ENCODE data around the gene SLC4A5. TPM values are rescaled to one million over a fixed set of nuclear protein-coding genes. Genes with fewer than 3 reads are reported as not detected.

The SLC4A5 gene
- total RNA-seq, 4 donors from 2014 or later = 2.2 to 8.7 (median 5.1) TPM

DNA sequence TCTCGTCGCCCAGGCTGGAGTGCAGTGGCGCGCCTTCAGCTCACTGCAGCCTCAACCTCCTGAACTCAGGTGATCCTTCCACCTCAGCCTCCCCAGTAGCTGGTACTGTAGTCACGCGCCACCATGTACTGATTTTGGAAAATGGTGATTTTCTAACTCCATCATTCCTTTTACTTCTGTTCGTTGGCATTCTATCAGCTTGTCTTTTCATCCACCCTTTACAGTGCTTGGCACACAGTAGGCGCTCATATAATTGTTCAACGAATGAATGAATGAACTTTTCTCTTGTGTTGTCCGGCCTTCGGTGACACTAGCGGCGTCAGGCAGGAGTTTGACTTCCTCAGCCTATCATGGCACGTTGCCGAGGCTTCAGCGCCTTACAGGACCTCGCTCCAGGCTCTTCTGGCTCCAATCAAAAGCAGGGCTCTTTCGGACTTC, 145.2 kb downstream of the SLC4A5 start:
- TF ChIP-seq, protein P1, sequence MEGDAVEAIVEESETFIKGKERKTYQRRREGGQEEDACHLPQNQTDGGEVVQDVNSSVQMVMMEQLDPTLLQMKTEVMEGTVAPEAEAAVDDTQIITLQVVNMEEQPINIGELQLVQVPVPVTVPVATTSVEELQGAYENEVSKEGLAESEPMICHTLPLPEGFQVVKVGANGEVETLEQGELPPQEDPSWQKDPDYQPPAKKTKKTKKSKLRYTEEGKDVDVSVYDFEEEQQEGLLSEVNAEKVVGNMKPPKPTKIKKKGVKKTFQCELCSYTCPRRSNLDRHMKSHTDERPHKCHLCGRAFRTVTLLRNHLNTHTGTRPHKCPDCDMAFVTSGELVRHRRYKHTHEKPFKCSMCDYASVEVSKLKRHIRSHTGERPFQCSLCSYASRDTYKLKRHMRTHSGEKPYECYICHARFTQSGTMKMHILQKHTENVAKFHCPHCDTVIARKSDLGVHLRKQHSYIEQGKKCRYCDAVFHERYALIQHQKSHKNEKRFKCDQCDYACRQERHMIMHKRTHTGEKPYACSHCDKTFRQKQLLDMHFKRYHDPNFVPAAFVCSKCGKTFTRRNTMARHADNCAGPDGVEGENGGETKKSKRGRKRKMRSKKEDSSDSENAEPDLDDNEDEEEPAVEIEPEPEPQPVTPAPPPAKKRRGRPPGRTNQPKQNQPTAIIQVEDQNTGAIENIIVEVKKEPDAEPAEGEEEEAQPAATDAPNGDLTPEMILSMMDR (IDR thresholded peaks at IDR 0.05; ENCODE audit: low read depth) = no peak

DNA sequence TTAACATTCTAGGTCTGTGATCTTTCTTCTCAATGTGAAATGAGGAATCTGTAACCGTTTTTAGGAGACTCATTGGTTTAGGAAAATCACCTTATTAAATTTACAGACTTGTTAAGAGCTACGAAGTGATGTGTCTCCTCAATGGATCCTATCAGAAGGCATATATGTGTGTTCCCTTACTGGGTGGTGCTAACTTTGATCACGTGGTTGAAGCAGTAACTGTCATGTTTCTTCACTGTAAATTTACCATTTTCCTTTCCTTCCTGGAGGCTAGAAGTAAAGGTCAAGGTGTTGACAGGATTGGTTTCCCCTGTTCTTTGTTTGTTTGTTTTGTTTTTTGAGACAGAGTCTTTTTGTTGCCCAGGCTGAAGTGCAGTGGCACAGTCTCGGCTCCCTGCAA, 146.2 kb downstream of the SLC4A5 start:
- TF ChIP-seq, protein P1 (IDR thresholded peaks at IDR 0.05; ENCODE audit: low read depth) = no peak

DNA sequence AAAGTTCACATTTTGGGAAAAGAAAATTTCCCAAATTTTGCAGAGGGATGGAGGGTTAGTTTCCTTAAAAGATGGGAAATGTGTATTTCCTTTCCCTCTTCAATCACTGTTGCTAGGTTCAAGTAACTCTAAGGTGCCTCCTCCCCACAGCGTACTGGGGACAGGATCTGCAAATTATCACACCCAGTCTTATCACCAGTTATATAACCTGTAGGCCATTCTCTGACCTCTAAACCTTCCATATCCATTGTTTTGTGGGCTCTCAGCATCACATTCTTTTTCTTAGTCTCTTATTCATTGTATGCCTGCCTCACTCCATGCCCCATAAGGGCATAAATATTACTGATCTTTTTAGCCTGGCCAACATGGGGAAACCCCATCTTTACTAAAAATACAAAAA, 148.4 kb downstream of the SLC4A5 start:
- TF ChIP-seq, protein P1 (IDR thresholded peaks at IDR 0.05; ENCODE audit: low read depth) = no peak

DNA sequence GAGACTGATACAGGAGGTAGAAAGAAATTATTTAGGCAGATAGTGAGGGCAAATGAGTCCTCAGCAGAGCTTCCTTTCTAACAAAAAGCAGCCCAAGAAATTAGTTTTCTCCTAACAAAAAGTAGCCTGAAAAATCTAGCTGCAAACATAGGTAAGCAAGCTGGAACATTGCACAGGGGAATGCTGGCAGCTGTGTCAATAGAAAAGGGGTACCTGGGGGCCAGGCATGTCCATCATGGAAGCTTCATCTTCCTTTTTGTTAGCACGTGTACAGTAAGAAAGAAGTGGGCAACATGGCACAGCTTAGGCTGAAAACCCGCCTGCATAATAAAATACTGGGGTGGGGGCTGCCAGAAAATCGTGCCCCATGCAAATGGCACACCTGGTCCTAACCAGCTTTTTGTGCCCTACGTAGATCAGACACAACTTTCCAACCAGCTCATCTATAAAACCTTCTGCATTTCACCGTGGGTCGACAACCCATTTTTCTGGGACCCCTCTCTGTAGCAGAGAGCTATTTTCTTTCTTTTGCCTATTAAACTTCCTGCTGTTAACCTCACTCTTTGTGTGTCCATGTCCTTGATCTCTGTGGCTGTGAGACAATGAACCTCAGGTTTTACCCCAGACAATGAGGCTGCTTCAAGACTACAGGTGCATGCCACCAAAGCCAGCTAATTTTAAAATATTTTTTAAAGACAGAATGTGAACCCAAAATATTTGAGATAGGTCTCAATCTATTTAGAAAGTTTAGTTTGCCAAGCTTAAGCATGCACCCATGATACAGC, 151.4 kb downstream of the SLC4A5 start:
- TF ChIP-seq, protein P1 (IDR thresholded peaks at IDR 0.05; ENCODE audit: low read depth) = no peak

DNA sequence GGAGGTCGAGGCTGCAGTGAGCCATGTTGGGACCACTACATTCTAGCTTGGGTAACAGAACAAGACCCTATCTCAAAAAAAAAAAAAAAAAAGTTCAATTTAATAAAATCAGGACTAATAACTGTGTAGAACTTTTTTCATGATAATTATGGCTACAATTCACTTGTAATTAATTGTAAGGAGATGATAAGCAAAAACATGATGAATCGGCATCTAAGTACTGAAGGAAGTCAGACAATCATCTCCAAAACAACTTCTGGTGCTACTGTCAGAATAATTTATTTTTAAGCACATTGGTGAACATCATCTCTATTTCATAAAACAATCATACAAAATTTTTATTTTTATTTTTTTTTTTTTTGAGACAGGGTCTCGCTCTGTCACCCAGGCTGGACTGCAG, 154.5 kb downstream of the SLC4A5 start:
- TF ChIP-seq, protein P1 (IDR thresholded peaks at IDR 0.05; ENCODE audit: low read depth) = no peak

DNA sequence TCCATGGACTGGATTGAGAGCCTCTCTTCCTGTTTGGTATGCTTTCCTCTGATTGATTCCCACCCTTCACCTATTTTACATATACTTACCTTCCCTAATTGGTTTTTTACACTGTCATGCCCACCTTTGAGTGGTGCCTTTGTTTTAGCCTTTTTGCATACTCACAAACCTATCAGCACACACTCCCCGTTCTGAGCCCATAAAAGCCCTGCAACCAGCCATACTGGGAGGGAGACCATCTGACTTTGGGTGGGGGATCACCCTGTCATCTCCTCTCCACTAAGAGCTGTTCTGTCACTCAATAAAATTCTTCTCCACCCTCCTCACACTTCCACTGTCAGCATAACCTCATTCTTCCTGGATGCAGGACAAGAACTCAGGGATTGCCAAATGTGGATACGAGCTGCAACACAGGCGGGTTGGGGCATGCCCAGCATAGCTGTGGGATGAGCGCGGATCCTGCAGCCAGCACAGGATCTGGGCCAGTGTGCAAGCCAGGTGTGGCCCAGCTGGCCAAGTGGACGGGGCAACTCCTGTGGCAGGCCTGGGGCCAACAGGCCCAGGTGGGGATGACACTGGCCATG, 155.1 kb downstream of the SLC4A5 start:
- TF ChIP-seq, protein P1 (IDR thresholded peaks at IDR 0.05; ENCODE audit: low read depth) = no peak

DNA sequence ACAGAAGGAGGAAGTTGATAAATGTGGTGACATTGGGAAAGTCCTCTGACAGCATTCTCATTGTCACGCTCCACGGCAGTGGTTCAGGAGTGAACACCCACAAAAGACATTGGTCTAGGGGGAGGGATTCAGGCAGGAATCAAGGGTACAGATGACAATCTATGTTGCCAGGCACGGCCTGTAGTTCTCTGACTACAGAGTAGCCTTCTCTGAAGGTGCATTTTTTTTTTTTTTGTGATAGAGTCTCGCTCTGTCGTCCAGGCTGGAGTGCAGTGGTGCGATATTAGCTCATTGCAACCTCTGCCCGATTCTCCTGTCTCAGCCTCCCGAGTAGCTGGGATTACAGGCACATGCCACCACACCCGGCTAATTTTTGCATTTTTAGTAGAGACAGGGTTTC, 157.2 kb downstream of the SLC4A5 start:
- TF ChIP-seq, protein P1 (IDR thresholded peaks at IDR 0.05; ENCODE audit: low read depth) = no peak
